WERI-Rb-1 (cell line): ENCODE data around the gene DNM3.

Source experiments
- DNase-seq: peaks from one replicate; pipeline ENCODE4 v3.0.0-alpha.2; 2020
- H3K27ac ChIP-seq: fragments of 250-450 bp; sonication (Bioruptor Pico); 2 replicates; pipeline ENCODE4 v1.5.1; 2020; ENCODE audit warnings: mild to moderate bottlenecking, moderate library complexity
- H3K27me3 ChIP-seq: fragments of 250-450 bp; sonication (Bioruptor Pico); 2 replicates; pipeline ENCODE4 v1.5.1; 2021; ENCODE audit warnings: mild to moderate bottlenecking, low read depth, moderate library complexity; ENCODE audit not compliant: insufficient read depth, severe bottlenecking
- H3K36me3 ChIP-seq: fragments of 250-450 bp; sonication (Bioruptor Pico); 2 replicates; pipeline ENCODE4 v1.5.1; 2020; ENCODE audit warnings: mild to moderate bottlenecking, moderate library complexity
- H3K4me3 ChIP-seq: 2 replicates; pipeline ENCODE4 v1.5.1; 2011; ENCODE audit warnings: low read depth, mild to moderate bottlenecking, control low read depth, low read length
- H3K9me3 ChIP-seq: fragments of 250-450 bp; sonication (Bioruptor Pico); 2 replicates; pipeline ENCODE4 v1.5.1; 2021; ENCODE audit warnings: mild to moderate bottlenecking, moderate library complexity; ENCODE audit not compliant: severe bottlenecking
- CTCF ChIP-seq: IDR thresholded peaks from 2 replicates; pipeline ENCODE4 v1.5.1; 2011; ENCODE audit warnings: low read depth, mild to moderate bottlenecking, control low read depth, inconsistent platforms, low read length

The DNM3 gene

GRCh38 chr1:172411791-172412338, 570.6 kb downstream of the DNM3 start:
- no peaks in the 10 kb centered on the region for H3K9me3 ChIP-seq
- no peak overlapping the region for H3K27ac ChIP-seq
- no peak overlapping the region for H3K4me3 ChIP-seq
- no peaks in the 10 kb centered on the region for H3K27me3 ChIP-seq
- H3K36me3 ChIP-seq, result no peaks in the 10 kb centered on the region
- no peak for DNase-seq
- TF ChIP-seq CTCF, result no peak

GRCh38 chr1:172414331-172414730, 573.0 kb downstream of the DNM3 start:
- no peaks in the 10 kb centered on the region for H3K9me3 ChIP-seq
- H3K27me3 ChIP-seq, result no peaks in the 10 kb centered on the region
- no peak overlapping the region for H3K27ac ChIP-seq
- H3K4me3 ChIP-seq, result no peak overlapping the region
- TF ChIP-seq CTCF, result no peak
- no peak for DNase-seq
- no peaks in the 10 kb centered on the region for H3K36me3 ChIP-seq

DNA sequence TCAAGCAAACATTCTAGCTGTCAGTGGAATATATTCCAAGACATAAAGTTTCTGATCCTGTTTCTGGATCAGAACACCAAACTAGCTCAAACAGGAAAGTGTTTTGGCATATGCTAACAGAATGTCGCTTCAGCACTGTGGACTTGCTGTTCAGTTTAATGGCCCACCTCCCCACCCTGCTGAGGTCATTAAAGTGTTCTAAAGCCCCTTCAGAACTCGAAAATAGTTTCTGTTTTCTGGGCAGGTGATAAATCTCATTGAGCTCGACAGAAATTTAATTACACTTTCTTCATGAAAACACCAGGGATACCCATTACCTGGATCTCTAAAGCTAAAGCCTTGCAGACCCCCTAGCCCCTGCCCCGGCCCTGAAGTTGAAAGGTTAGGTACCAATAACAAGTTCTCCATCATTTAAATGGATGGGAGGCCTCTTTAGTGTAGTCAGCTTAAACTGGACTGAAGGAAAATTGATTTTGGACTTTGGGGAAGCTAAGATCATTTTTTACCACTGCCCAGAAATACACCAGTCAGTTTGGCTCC, 575.3 kb downstream of the DNM3 start:
- no peaks in the 10 kb centered on the region for H3K27me3 ChIP-seq
- H3K9me3 ChIP-seq, result no peaks in the 10 kb centered on the region
- no peak overlapping the region for H3K4me3 ChIP-seq
- no peak for DNase-seq
- no peak for TF ChIP-seq CTCF
- H3K36me3 ChIP-seq, result no peaks in the 10 kb centered on the region
- no peak overlapping the region for H3K27ac ChIP-seq

DNA sequence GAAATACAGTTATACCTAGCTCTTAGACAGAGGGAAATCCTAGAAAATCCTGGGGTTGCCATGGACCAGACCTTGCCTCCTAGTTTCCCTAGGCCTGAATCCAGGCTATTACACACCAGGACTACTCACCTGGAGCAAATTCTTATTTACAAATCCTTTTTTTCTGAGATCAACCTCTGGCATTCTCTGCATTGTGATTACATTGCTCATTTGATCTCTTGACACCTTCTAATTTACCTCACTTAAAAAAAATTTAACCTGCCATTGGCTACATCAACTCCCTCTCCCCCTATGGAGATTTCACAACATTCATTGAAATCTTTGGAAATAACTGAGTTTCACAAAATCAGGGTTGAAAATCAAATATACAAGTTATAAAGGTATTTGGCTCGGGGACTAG, 576.3 kb downstream of the DNM3 start:
- Histone ChIP-seq H3K4me3 (no peak overlapping the region), H3K27ac (no peak overlapping the region), H3K27me3 (no peaks in the 10 kb centered on the region), H3K9me3 (no peaks in the 10 kb centered on the region), H3K36me3 (no peaks in the 10 kb centered on the region)
- DNase-seq, result no peak
- TF ChIP-seq CTCF, result no peak

GRCh38 chr1:172420385-172420784, 579.1 kb downstream of the DNM3 start, which contains the start of gene C1orf105:
Gene C1orf105 (plus strand): TSS chr1:172420685. CDS start chr1:172420886, 201 bp downstream.
- no peaks in the 10 kb centered on the region for H3K36me3 ChIP-seq
- no peaks in the 10 kb centered on the region for H3K27me3 ChIP-seq
- no peaks in the 10 kb centered on the region for H3K9me3 ChIP-seq
- H3K27ac ChIP-seq, result no peak within 1 kb of the TSS
- no peak for TF ChIP-seq CTCF
- H3K4me3 ChIP-seq, result no peak within 1 kb of the TSS
- no peak for DNase-seq
